ENCODE measurements around the gene AHSG.

DNA sequence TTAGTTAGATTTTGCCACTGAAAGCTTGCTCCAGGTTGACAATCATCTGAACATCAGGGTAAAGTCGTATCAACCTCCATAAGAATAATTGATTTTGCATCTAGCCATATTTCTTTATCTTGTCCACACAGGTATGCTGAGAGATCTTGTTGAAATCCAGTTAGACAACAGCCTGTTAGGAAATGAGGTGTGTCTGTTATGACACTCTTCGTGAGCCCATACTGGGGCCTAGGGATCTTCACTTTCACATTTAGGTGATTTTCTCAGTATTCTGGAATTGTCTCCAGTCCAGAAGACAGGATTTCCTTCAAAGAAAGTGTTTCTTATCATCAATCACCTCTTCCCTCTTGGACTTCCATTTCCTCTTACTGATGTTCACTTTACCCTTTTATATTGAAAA lies 24.2 kb upstream of the AHSG start:
- TF ChIP-seq, protein P1, sequence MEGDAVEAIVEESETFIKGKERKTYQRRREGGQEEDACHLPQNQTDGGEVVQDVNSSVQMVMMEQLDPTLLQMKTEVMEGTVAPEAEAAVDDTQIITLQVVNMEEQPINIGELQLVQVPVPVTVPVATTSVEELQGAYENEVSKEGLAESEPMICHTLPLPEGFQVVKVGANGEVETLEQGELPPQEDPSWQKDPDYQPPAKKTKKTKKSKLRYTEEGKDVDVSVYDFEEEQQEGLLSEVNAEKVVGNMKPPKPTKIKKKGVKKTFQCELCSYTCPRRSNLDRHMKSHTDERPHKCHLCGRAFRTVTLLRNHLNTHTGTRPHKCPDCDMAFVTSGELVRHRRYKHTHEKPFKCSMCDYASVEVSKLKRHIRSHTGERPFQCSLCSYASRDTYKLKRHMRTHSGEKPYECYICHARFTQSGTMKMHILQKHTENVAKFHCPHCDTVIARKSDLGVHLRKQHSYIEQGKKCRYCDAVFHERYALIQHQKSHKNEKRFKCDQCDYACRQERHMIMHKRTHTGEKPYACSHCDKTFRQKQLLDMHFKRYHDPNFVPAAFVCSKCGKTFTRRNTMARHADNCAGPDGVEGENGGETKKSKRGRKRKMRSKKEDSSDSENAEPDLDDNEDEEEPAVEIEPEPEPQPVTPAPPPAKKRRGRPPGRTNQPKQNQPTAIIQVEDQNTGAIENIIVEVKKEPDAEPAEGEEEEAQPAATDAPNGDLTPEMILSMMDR (IDR thresholded peaks at IDR 0.05), result no peak
- TF ChIP-seq EZH2 (IDR thresholded peaks at IDR 0.05; ENCODE audit: borderline replicate concordance, insufficient read depth, low read depth, low read length, poor library complexity, severe bottlenecking), result no peak

All from B cell (primary cell).